Measurements from ENCODE around the gene CADM2. TPM values are rescaled to one million over a fixed set of nuclear protein-coding genes. Genes with fewer than 3 reads are reported as not detected.

Gene CADM2
- total RNA-seq, 1 experiment from 2014 or later: not detected

DNA sequence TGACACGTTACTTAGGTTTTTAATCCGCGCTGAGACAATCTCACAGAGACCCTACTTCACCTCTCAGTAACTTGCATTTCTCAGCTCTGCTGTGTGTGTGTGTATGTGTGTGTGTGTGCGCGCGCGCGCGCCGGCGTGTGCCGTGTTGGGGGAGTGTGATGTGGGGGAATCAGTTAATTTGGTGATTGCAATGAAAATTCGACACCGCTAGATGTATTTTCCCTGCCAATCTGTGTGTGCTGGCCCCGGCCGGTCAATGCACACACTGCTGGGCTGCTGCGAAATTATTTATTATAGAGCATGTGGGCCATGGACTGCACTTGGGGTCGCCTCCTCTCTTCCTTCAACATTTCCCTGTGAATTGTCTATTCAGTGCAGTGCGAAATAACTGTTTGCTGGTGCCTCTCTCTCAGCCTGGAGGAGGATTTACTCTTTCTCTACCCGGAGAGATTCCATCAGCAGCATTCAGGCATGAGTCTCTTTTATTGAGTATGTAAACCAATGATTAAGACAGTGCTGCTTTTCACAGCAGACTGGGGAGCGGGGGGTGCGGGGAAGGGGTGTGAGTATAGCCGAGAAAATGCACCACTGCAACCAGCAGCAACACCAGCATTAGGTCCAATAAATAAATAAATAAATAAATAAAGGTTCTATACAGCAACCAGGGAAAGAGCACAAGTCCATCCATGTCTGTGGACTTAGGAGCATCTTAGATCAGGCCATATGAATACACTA lies 2.9 kb downstream of the CADM2 start:
- CTCF ChIA-PET: no interaction called here
- DNase-seq: no peak
- Histone ChIP-seq H3K27me3 (replicated peaks; ENCODE audit: control insufficient read depth, insufficient read depth, low read length) (no peaks in the 10 kb centered on the region), H3K36me3 (ENCODE audit: control insufficient read depth, insufficient read depth, low read length) (no peaks in the 10 kb centered on the region), H3K4me1 (no peaks in the 10 kb centered on the region), H3K9me3 (no peaks in the 10 kb centered on the region), H3K4me3 (ENCODE audit: low read depth, low read length) (no peak overlapping the region)
- BruUV-seq (replicated peaks): no TSS peak
- intact Hi-C loops (cut with micrococcal nuclease; ENCODE audit: unreplicated experiment): no loop called here
- Mint-ChIP-seq H3K9me3 (ENCODE audit: unreplicated experiment) (no peaks in the 10 kb centered on the region), H3K4me1 (ENCODE audit: low read depth, unreplicated experiment) (no peaks in the 10 kb centered on the region), H3K36me3 (ENCODE audit: insufficient read depth, unreplicated experiment) (peaks cover 11% of the 10 kb centered on the region), H3K27me3 (ENCODE audit: insufficient read depth, unreplicated experiment) (peaks cover 14% of the 10 kb centered on the region), H3K4me3 (ENCODE audit: unreplicated experiment) (no peak overlapping the region), H3K27ac (ENCODE audit: unreplicated experiment) (no peak overlapping the region)
- TF ChIP-seq CTCF (IDR thresholded peaks at IDR 0.05; ENCODE audit: insufficient read depth in 1 of 2, low read depth in 1 of 2, low read length in 1 of 2, severe bottlenecking in 1 of 2, unreplicated experiment in 1 of 2): no peak
- POLR2A ChIA-PET: no interaction called here

DNA sequence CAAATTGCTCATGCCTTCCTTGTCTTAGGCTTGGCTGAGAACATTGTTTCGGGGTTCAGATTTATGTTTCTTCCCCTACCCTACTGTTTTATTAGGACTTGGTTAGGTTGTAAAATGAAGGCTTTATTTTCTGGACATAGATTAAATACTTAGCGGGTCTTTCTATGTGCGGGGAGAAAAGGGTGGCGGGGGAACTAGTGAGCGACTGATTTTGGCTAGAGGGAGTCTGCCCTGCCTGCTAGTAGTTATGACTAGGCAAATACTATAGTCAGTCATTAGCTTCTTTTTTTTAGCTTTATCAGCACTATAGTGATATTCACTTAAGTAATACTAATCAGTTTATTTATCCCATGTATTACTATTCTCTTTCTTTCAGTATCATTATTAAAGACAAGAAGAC lies 3.6 kb downstream of the CADM2 start:
- POLR2A ChIA-PET: no interaction called here
- DNase-seq: no peak
- no peaks in the 10 kb centered on the region for H3K4me1 ChIP-seq
- H3K9me3 Mint-ChIP-seq (ENCODE audit: unreplicated experiment): no peaks in the 10 kb centered on the region
- no TSS peak for BruUV-seq (replicated peaks)
- no peaks in the 10 kb centered on the region for H3K9me3 ChIP-seq
- CTCF ChIA-PET: no interaction called here
- no peaks in the 10 kb centered on the region for H3K27me3 ChIP-seq (replicated peaks; ENCODE audit: control insufficient read depth, insufficient read depth, low read length)
- H3K4me1 Mint-ChIP-seq (ENCODE audit: low read depth, unreplicated experiment): no peaks in the 10 kb centered on the region
- H3K36me3 Mint-ChIP-seq (ENCODE audit: insufficient read depth, unreplicated experiment): peaks cover 11% of the 10 kb centered on the region
- H3K27ac Mint-ChIP-seq (ENCODE audit: unreplicated experiment): no peak overlapping the region
- no peak overlapping the region for H3K4me3 ChIP-seq (ENCODE audit: low read depth, low read length)
- intact Hi-C loops (cut with micrococcal nuclease; ENCODE audit: unreplicated experiment): no loop called here
- H3K27me3 Mint-ChIP-seq (ENCODE audit: insufficient read depth, unreplicated experiment): peaks cover 14% of the 10 kb centered on the region
- H3K36me3 ChIP-seq (ENCODE audit: control insufficient read depth, insufficient read depth, low read length): no peaks in the 10 kb centered on the region
- no peak for TF ChIP-seq CTCF (IDR thresholded peaks at IDR 0.05; ENCODE audit: insufficient read depth in 1 of 2, low read depth in 1 of 2, low read length in 1 of 2, severe bottlenecking in 1 of 2, unreplicated experiment in 1 of 2)
- H3K4me3 Mint-ChIP-seq (ENCODE audit: unreplicated experiment): no peak overlapping the region

GRCh38 chr3:84963137-84963536 lies 4.3 kb downstream of the CADM2 start:
- TF ChIP-seq CTCF (IDR thresholded peaks at IDR 0.05; ENCODE audit: insufficient read depth in 1 of 2, low read depth in 1 of 2, low read length in 1 of 2, severe bottlenecking in 1 of 2, unreplicated experiment in 1 of 2): no peak
- Histone ChIP-seq H3K4me3 (ENCODE audit: low read depth, low read length) (no peak overlapping the region), H3K27me3 (replicated peaks; ENCODE audit: control insufficient read depth, insufficient read depth, low read length) (no peaks in the 10 kb centered on the region), H3K9me3 (no peaks in the 10 kb centered on the region), H3K4me1 (no peaks in the 10 kb centered on the region), H3K36me3 (ENCODE audit: control insufficient read depth, insufficient read depth, low read length) (no peaks in the 10 kb centered on the region)
- Mint-ChIP-seq H3K36me3 (ENCODE audit: insufficient read depth, unreplicated experiment) (peaks cover 11% of the 10 kb centered on the region), H3K4me1 (ENCODE audit: low read depth, unreplicated experiment) (no peaks in the 10 kb centered on the region), H3K9me3 (ENCODE audit: unreplicated experiment) (no peaks in the 10 kb centered on the region), H3K27me3 (ENCODE audit: insufficient read depth, unreplicated experiment) (peaks cover 14% of the 10 kb centered on the region), H3K4me3 (ENCODE audit: unreplicated experiment) (no peak overlapping the region), H3K27ac (ENCODE audit: unreplicated experiment) (no peak overlapping the region)
- ChIA-PET CTCF (no interaction called here), POLR2A (no interaction called here)
- no peak for DNase-seq
- intact Hi-C loops (cut with micrococcal nuclease; ENCODE audit: unreplicated experiment): no loop called here
- no TSS peak for BruUV-seq (replicated peaks)

Data from Caco-2 (cell line).